ENCODE measurements around the gene KRT86.

- TF ChIP-seq CTCF (conservative IDR thresholded peaks at IDR 0.05), result no peak
- TF ChIP-seq ZFX (IDR thresholded peaks at IDR 0.05), result no peak
Measured at GRCh38 chr12:52275686-52276085, 1.2 kb downstream of the KRT86 start.

Measured in C4-2B (cell line).